ENCODE data around the gene TMED5. TPM values are rescaled to one million over a fixed set of nuclear protein-coding genes. Genes with fewer than 3 reads are reported as not detected.
"Not testable (repeated sequence)": the region's sequence is repeated elsewhere in the genome, so short reads cannot be mapped to it uniquely, and the experiment has no call there.

The TMED5 gene
- polyA plus RNA-seq, 1 of the 3 experiments (the other 2 are of a cell fraction): 24.2 TPM

- Histone ChIP-seq H3K27ac (ENCODE audit: low read depth in 2 of 2, low read length in 1 of 2) (no peak overlapping the region), H3K4me1 (ENCODE audit: control insufficient read depth in 1 of 2, insufficient read depth in 2 of 2, low read depth in 1 of 2, low read length in 1 of 2) (peaks cover 0 to 6% of the 10 kb centered on the region in 2 experiments; a peak in 1 of 4 replicates), H2AFZ (ENCODE audit: low read depth) (no peak overlapping the region), H4K20me1 (ENCODE audit: insufficient read depth) (peaks cover 19% of the 10 kb centered on the region; the same call in 1 of the 2 replicates), H3K9me2 (no peaks in the 10 kb centered on the region), H3K9ac (no peak overlapping the region), H3F3A (replicated peaks; ENCODE audit: insufficient read depth) (no peaks in the 10 kb centered on the region), H3K4me3 (ENCODE audit: low read depth in 2 of 2, low read length in 1 of 2) (no peak overlapping the region), H3K27me3 (ENCODE audit: insufficient read depth) (no peaks in the 10 kb centered on the region), H3K4me2 (no peak overlapping the region), H3K36me3 (replicated peaks in 1 of 2; ENCODE audit: control insufficient read depth in 1 of 2, insufficient read depth in 2 of 2, low read length in 1 of 2) (peaks cover 0 to 25% of the 10 kb centered on the region in 2 experiments), H3K79me2 (ENCODE audit: insufficient read depth) (peaks cover 100% of the 10 kb centered on the region), H3K9me3 (0 out of 2 replicates have a peak, but pooled peaks cover 11% of the 10 kb centered on the region)
- ChIA-PET CTCF (no interaction called here), POLR2A (no interaction called here)
- TF ChIP-seq POLR2AphosphoS5 (IDR thresholded peaks at IDR 0.05; ENCODE audit: low read depth, low read length): no peak
- TF ChIP-seq ELF1 (IDR thresholded peaks at IDR 0.05): no peak
- TF ChIP-seq, protein P1, sequence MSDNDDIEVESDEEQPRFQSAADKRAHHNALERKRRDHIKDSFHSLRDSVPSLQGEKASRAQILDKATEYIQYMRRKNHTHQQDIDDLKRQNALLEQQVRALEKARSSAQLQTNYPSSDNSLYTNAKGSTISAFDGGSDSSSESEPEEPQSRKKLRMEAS (IDR thresholded peaks at IDR 0.05; ENCODE audit: low read depth): no peak
- no peak for TF ChIP-seq MXI1 (IDR thresholded peaks at IDR 0.05; ENCODE audit: low read depth, low read length)
- no peak for TF ChIP-seq SMC3 (IDR thresholded peaks at IDR 0.05; ENCODE audit: low read depth, low read length)
- TF ChIP-seq FOXM1 (IDR thresholded peaks at IDR 0.05; ENCODE audit: low read depth): no peak
- TF ChIP-seq RCOR1 (IDR thresholded peaks at IDR 0.05; ENCODE audit: low read length): no peak
- no peak for TF ChIP-seq NRF1 (IDR thresholded peaks at IDR 0.05; ENCODE audit: low read depth, low read length)
- TF ChIP-seq, protein P2, sequence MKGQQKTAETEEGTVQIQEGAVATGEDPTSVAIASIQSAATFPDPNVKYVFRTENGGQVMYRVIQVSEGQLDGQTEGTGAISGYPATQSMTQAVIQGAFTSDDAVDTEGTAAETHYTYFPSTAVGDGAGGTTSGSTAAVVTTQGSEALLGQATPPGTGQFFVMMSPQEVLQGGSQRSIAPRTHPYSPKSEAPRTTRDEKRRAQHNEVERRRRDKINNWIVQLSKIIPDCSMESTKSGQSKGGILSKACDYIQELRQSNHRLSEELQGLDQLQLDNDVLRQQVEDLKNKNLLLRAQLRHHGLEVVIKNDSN (IDR thresholded peaks at IDR 0.05; ENCODE audit: borderline replicate concordance, low read depth): no peak
- TF ChIP-seq RAD21 (IDR thresholded peaks at IDR 0.05; ENCODE audit: low read length): no peak
- TF ChIP-seq FOSL2 (IDR thresholded peaks at IDR 0.05; ENCODE audit: borderline replicate concordance, low read depth): no peak
- TF ChIP-seq TCF12 (IDR thresholded peaks at IDR 0.05): no peak
- TF ChIP-seq CHD2 (IDR thresholded peaks at IDR 0.05; ENCODE audit: low read length, partially characterized antibody): no peak
- no peak for DNase-seq
These were observed 13.2 kb downstream of the TMED5 start for GRCh38 chr1:93167006-93167405.

DNA sequence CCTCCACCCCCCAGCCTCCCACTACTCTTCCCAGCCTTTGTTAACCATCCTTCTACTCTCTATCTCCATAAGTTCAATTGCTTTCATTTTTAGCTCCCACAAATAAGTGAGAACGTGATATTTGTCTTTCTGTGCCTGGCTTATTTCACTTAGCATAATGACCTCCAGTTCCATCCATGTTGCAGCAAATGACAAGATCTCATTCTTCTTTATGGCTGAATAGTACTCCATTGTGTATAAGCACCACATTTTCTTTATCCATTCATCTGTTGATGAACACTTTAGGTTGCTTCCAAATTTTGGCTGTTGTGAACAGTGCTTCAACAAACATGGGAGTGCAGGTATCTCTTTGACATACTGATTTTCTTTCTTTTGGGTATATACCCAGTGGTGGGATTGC lies 14.3 kb downstream of the TMED5 start:
- H3K4me1 ChIP-seq (ENCODE audit: control insufficient read depth in 1 of 2, insufficient read depth in 2 of 2, low read depth in 1 of 2, low read length in 1 of 2); H3K27me3 ChIP-seq (ENCODE audit: insufficient read depth); H3K9ac ChIP-seq; POLR2A ChIA-PET; H3K27ac ChIP-seq (ENCODE audit: low read depth in 2 of 2, low read length in 1 of 2); DNase-seq; CTCF ChIA-PET; H2AFZ ChIP-seq (ENCODE audit: low read depth); H3K9me2 ChIP-seq; H3K4me2 ChIP-seq; H3F3A ChIP-seq (replicated peaks; ENCODE audit: insufficient read depth); H3K4me3 ChIP-seq (ENCODE audit: low read depth in 2 of 2, low read length in 1 of 2): not testable (repeated sequence)
- Histone ChIP-seq H4K20me1 (ENCODE audit: insufficient read depth) (peaks cover 11% of the 10 kb centered on the region; the same call in 1 of the 2 replicates), H3K36me3 (replicated peaks in 1 of 2; ENCODE audit: control insufficient read depth in 1 of 2, insufficient read depth in 2 of 2, low read length in 1 of 2) (peaks cover 3 to 29% of the 10 kb centered on the region in 2 experiments), H3K79me2 (ENCODE audit: insufficient read depth) (peaks cover 100% of the 10 kb centered on the region), H3K9me3 (0 out of 2 replicates have a peak, but pooled peaks cover 11% of the 10 kb centered on the region)
- 94% methylated on average over 1 of the region's 1 CpG for WGBS (ENCODE audit: low lambda C conversion rate)

GRCh38 chr1:93164816-93165215 lies 15.4 kb downstream of the TMED5 start:
- no peak overlapping the region for H3K4me3 ChIP-seq (ENCODE audit: low read depth in 2 of 2, low read length in 1 of 2)
- H3K36me3 ChIP-seq (replicated peaks in 1 of 2; ENCODE audit: control insufficient read depth in 1 of 2, insufficient read depth in 2 of 2, low read length in 1 of 2): peaks cover 3 to 31% of the 10 kb centered on the region in 2 experiments
- H3K27me3 ChIP-seq (ENCODE audit: insufficient read depth): no peaks in the 10 kb centered on the region
- CTCF ChIA-PET: interaction anchor here (0.6 to 2.3 kb wide), 5 partner anchors 9 to 29 kb away, joined by 3 to 4 read pairs (median 3); no protein-coding TSS in a partner anchor
- H3K9me2 ChIP-seq: no peaks in the 10 kb centered on the region
- H3F3A ChIP-seq (replicated peaks; ENCODE audit: insufficient read depth): peaks cover 3% of the 10 kb centered on the region
- no peak for DNase-seq
- H2AFZ ChIP-seq (ENCODE audit: low read depth): no peak overlapping the region
- no peak overlapping the region for H3K9ac ChIP-seq
- 96% methylated on average over 2 of the region's 2 CpGs for WGBS (ENCODE audit: low lambda C conversion rate)
- no peak overlapping the region for H3K27ac ChIP-seq (ENCODE audit: low read depth in 2 of 2, low read length in 1 of 2)
- H3K4me2 ChIP-seq: no peak overlapping the region
- H3K4me1 ChIP-seq (ENCODE audit: control insufficient read depth in 1 of 2, insufficient read depth in 2 of 2, low read depth in 1 of 2, low read length in 1 of 2): no peaks in the 10 kb centered on the region
- H3K9me3 ChIP-seq: 0 out of 2 replicates have a peak, but pooled peaks cover 11% of the 10 kb centered on the region
- POLR2A ChIA-PET: no interaction called here
- H3K79me2 ChIP-seq (ENCODE audit: insufficient read depth): peaks cover 96% of the 10 kb centered on the region
- 0 out of 2 replicates have a peak, but pooled peaks cover 5% of the 10 kb centered on the region for H4K20me1 ChIP-seq (ENCODE audit: insufficient read depth)
- no peak for TF ChIP-seq POLR2AphosphoS5 (IDR thresholded peaks at IDR 0.05; ENCODE audit: low read depth, low read length)
- no peak for TF ChIP-seq MXI1 (IDR thresholded peaks at IDR 0.05; ENCODE audit: low read depth, low read length)
- TF ChIP-seq RAD21 (IDR thresholded peaks at IDR 0.05; ENCODE audit: low read length): no peak
- TF ChIP-seq CHD2 (IDR thresholded peaks at IDR 0.05; ENCODE audit: low read length, partially characterized antibody): no peak
- no peak for TF ChIP-seq YY1 (IDR thresholded peaks at IDR 0.05; ENCODE audit: low read depth)
- TF ChIP-seq RFX5 (IDR thresholded peaks at IDR 0.05; ENCODE audit: low read length): no peak
- no peak for TF ChIP-seq JUND (IDR thresholded peaks at IDR 0.05)
- no peak for TF ChIP-seq FOXM1 (IDR thresholded peaks at IDR 0.05; ENCODE audit: low read depth)
- TF ChIP-seq FOSL2 (IDR thresholded peaks at IDR 0.05; ENCODE audit: borderline replicate concordance, low read depth): no peak
- no peak for TF ChIP-seq NFIC (IDR thresholded peaks at IDR 0.05; ENCODE audit: borderline replicate concordance)
- no peak for TF ChIP-seq EZH2phosphoT487 (IDR thresholded peaks at IDR 0.05; ENCODE audit: borderline replicate concordance, low read depth)
- no peak for TF ChIP-seq ELF1 (IDR thresholded peaks at IDR 0.05)
- TF ChIP-seq TAF1 (IDR thresholded peaks at IDR 0.05; ENCODE audit: borderline replicate concordance, low read depth, low read length): no peak
- TF ChIP-seq RXRA (IDR thresholded peaks at IDR 0.05; ENCODE audit: borderline replicate concordance, low read depth): no peak
- no peak for TF ChIP-seq ZBTB33 (IDR thresholded peaks at IDR 0.05; ENCODE audit: borderline replicate concordance, low read depth)
- TF ChIP-seq NRF1 (IDR thresholded peaks at IDR 0.05; ENCODE audit: low read depth, low read length): no peak
- TF ChIP-seq TCF12 (IDR thresholded peaks at IDR 0.05): no peak
- no peak for TF ChIP-seq SMC3 (IDR thresholded peaks at IDR 0.05; ENCODE audit: low read depth, low read length)
